GM10847 (cell line): ENCODE measurements around the gene CASZ1.

Experiments used
- POLR2A ChIP-seq: IDR thresholded peaks from 2 replicates; pipeline ENCODE4 v1.6.1; 2011; ENCODE audit not compliant: insufficient read length; ENCODE audit errors: extremely low read depth

CASZ1 gene

GRCh38 chr1:10593750-10594149, 202.7 kb downstream of the CASZ1 start:
- TF ChIP-seq POLR2A = no peak

GRCh38 chr1:10592373-10592772, 204.1 kb downstream of the CASZ1 start:
- no peak for TF ChIP-seq POLR2A

DNA sequence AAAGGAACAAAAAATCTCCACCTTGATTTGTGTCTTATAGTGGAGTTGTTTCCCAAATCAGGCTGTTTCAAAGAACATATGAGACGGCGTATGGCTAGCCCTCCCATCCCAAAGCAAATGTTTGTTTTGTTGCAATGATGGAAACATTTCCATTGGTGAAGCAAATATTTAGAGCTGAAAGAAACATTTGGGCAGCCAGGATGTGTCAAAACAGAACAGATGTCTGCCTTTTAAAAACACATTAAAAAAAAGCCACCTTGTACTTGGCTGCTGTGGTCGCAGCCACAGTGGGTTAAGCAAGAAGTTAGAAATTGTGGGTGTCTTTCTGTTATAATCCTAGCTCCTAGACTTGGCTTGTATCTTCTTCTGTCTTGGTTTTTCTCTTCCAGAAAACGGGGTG, 205.4 kb downstream of the CASZ1 start:
- TF ChIP-seq POLR2A = no peak

GRCh38 chr1:10589074-10589473, 207.4 kb downstream of the CASZ1 start:
- TF ChIP-seq POLR2A = no peak

DNA sequence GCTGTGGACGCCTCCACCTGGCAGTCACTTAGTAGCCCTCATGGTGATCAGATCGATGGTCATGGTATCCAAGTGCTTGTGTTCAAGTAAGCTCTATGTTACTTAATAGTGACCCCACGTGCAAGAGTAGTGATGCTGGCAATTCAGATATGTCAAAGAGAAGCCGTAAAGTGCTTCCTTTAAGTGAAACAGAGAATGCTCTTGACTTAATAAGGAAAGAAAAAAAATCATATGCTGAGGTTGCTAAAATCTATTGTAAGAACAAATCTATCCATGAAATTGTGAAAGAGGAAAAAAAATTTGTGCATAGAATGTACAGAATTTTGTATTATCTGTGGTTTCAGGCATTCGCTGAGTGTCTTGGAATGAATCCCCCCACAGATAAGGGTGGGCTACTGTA, 207.8 kb downstream of the CASZ1 start:
- no peak for TF ChIP-seq POLR2A
